ENCODE measurements around the gene FOXD4L5. TPM values are rescaled to one million over a fixed set of nuclear protein-coding genes. Genes with fewer than 3 reads are reported as not detected.
"Not testable (repeated sequence)": the region's sequence is repeated elsewhere in the genome, so short reads cannot be mapped to it uniquely, and the experiment has no call there.

FOXD4L5 gene
- total RNA-seq (under 1 TPM in 3 of 5 donors, not detected in 2; 0.23 to 0.58 (median 0.51) TPM), total RNA-seq (0 to 0.10 (median 0) reads per million in 29 experiments)
- total RNA-seq (2013): not detected

DNA sequence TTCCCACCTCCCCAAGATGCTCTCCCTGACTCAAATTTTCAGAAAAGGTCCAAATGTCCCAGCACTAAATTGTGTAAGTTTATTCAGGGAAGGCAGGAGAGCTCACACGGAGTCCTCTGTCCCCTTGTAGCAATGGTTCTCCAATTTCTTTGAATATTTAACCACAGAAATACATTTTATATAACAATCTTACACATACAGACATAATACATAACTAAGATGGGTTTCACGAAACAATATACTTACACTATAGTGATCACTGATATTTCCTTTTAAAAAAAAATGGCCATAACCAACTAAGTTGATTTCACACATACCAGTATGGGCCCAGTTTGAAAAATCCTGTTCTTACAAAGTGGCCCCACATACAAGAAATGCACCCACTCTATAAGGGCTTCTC is at the start of gene FOXD4L5:
Gene FOXD4L5, minus strand, starts transcription at position 101 of the 400 bp plus-strand sequence. CDS start 832 bp downstream, outside the sequence.
- H3K9me3 Mint-ChIP-seq; H3K4me3 ChIP-seq (ENCODE audit: control insufficient read depth in 1 of 2, extremely low read depth in 1 of 2, low read length in 1 of 2); H3K4me1 Mint-ChIP-seq; H3K27me3 Mint-ChIP-seq; H3K9me3 ChIP-seq; ATAC-seq (replicated peaks in 1 of 4); H3K4me1 ChIP-seq (ENCODE audit: control insufficient read depth in 1 of 2, extremely low read depth in 1 of 2, insufficient read depth in 2 of 2, low read length in 2 of 2); H3K27ac Mint-ChIP-seq; POLR2A ChIA-PET; DNase-seq; CTCF ChIA-PET; H3K36me3 Mint-ChIP-seq; H3K27me3 ChIP-seq (replicated peaks in 1 of 2; ENCODE audit: control insufficient read depth in 2 of 2, extremely low read depth in 1 of 2, insufficient read depth in 2 of 2, low read length in 1 of 2); H3K36me3 ChIP-seq (ENCODE audit: control insufficient read depth in 2 of 2, extremely low read depth in 1 of 2, insufficient read depth in 1 of 2, low read length in 1 of 2); H3K27ac ChIP-seq (ENCODE audit: low read length): not testable (repeated sequence)
- no CpG with 5 or more reads among the region's 2 CpGs for WGBS (ENCODE audit: insufficient coverage)
- H3K4me3 Mint-ChIP-seq: peak within 1 kb of the TSS in 1 of 3 donors; percentile 38

DNA sequence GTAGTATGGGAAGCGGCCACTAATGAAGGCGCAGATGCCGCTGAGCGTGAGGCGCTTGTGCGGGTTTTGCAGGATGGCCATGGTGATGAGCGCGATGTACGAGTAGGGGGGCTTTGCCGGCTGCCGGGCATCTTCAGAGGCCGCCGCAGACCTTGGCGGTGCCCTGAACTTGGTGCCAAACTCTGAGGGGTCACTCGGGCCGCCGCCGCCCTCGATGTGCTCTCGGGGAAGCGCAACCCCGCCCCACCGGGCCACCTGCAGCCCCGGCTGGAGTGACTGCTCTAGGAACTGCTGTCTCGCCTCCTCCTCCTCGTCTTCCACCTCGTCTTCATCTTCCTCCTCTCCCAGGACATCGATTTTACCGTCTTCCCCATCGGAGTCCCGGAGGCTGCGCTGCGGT is 1.1 kb downstream of the FOXD4L5 start:
- ATAC-seq (replicated peaks in 1 of 4); H3K4me3 ChIP-seq (ENCODE audit: control insufficient read depth in 1 of 2, extremely low read depth in 1 of 2, low read length in 1 of 2); H3K36me3 ChIP-seq (ENCODE audit: control insufficient read depth in 2 of 2, extremely low read depth in 1 of 2, insufficient read depth in 1 of 2, low read length in 1 of 2); H3K4me1 Mint-ChIP-seq; H3K27ac ChIP-seq (ENCODE audit: low read length); POLR2A ChIA-PET; H3K27ac Mint-ChIP-seq; H3K36me3 Mint-ChIP-seq; H3K27me3 Mint-ChIP-seq; H3K9me3 Mint-ChIP-seq; H3K9me3 ChIP-seq; CTCF ChIA-PET; H3K27me3 ChIP-seq (replicated peaks in 1 of 2; ENCODE audit: control insufficient read depth in 2 of 2, extremely low read depth in 1 of 2, insufficient read depth in 2 of 2, low read length in 1 of 2); H3K4me1 ChIP-seq (ENCODE audit: control insufficient read depth in 1 of 2, extremely low read depth in 1 of 2, insufficient read depth in 2 of 2, low read length in 2 of 2): not testable (repeated sequence)
- H3K4me3 Mint-ChIP-seq: peak overlapping the region in 1 of 3 donors; percentile 38
- WGBS (ENCODE audit: insufficient coverage): no CpG with 5 or more reads among the region's 33 CpGs
- peak in 1 of 35 experiments; percentile 0 for DNase-seq

DNA sequence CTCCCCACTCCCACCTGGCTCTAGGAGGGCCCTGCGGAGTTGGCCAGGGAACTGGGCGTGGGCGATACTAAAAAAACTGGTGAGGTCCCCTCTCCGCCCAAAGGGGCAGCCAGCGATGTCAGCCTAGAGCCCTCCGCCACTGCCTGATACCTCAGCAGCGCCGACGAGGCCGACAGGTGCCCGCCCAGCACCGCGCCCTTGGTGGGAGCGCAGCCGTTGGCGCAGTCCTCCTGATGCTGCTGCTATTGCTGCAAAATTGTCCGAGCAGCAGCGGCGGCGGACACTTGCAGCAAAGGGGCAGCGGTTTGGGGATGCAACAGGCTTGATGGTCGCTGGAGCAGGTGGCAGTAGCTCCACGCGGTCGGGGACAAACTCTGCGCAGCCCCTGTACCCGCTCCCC is 2.0 kb downstream of the FOXD4L5 start:
- H3K27ac ChIP-seq (ENCODE audit: low read length); CTCF ChIA-PET; ATAC-seq (replicated peaks in 1 of 4); H3K9me3 Mint-ChIP-seq; H3K4me1 ChIP-seq (ENCODE audit: control insufficient read depth in 1 of 2, extremely low read depth in 1 of 2, insufficient read depth in 2 of 2, low read length in 2 of 2); DNase-seq; H3K36me3 Mint-ChIP-seq; POLR2A ChIA-PET; H3K27me3 Mint-ChIP-seq; H3K9me3 ChIP-seq; H3K27me3 ChIP-seq (replicated peaks in 1 of 2; ENCODE audit: control insufficient read depth in 2 of 2, extremely low read depth in 1 of 2, insufficient read depth in 2 of 2, low read length in 1 of 2); H3K36me3 ChIP-seq (ENCODE audit: control insufficient read depth in 2 of 2, extremely low read depth in 1 of 2, insufficient read depth in 1 of 2, low read length in 1 of 2); H3K4me1 Mint-ChIP-seq; H3K4me3 ChIP-seq (ENCODE audit: control insufficient read depth in 1 of 2, extremely low read depth in 1 of 2, low read length in 1 of 2); H3K27ac Mint-ChIP-seq; H3K4me3 Mint-ChIP-seq: not testable (repeated sequence)
- no CpG with 5 or more reads among the region's 27 CpGs for WGBS (ENCODE audit: insufficient coverage)
